ENCODE results near the gene TOP2B.

Gene TOP2B

GRCh38 chr3:25620493-25620892, 44.2 kb downstream of the TOP2B start:
- DNase-seq (ENCODE audit: low read depth, low spot score) = no peak

- no peak for DNase-seq (ENCODE audit: low read depth, low spot score)
These were observed 45.3 kb downstream of the TOP2B start for GRCh38 chr3:25619382-25619781.

GRCh38 chr3:25618028-25618427, 46.7 kb downstream of the TOP2B start:
- DNase-seq (ENCODE audit: low read depth, low spot score) = no peak

- no peak for DNase-seq (ENCODE audit: low read depth, low spot score)
These were observed 53.5 kb downstream of the TOP2B start for GRCh38 chr3:25611193-25611592.

- no peak for DNase-seq (ENCODE audit: low read depth, low spot score)
These were observed 53.9 kb downstream of the TOP2B start for GRCh38 chr3:25610779-25611178.

GRCh38 chr3:25610167-25610566, 54.5 kb downstream of the TOP2B start:
- no peak for DNase-seq (ENCODE audit: low read depth, low spot score)

GRCh38 chr3:25604107-25604805, 60.5 kb downstream of the TOP2B start:
- DNase-seq (ENCODE audit: low read depth, low spot score) = no peak

GRCh38 chr3:25603703-25604102, 61.0 kb downstream of the TOP2B start:
- DNase-seq (ENCODE audit: low read depth, low spot score) = no peak

GRCh38 chr3:25597535-25598101, 67.1 kb downstream of the TOP2B start:
- DNase-seq (ENCODE audit: low read depth, low spot score) = no peak

GRCh38 chr3:25594007-25594502, 70.7 kb downstream of the TOP2B start:
- peak; percentile 67 for DNase-seq (ENCODE audit: low read depth, low spot score)

GRCh38 chr3:25593001-25593400, 71.7 kb downstream of the TOP2B start:
- no peak for DNase-seq (ENCODE audit: low read depth, low spot score)

- DNase-seq (ENCODE audit: low read depth, low spot score) = peak; percentile 58
These were observed 72.2 kb downstream of the TOP2B start for GRCh38 chr3:25592510-25592968.

- DNase-seq (ENCODE audit: low read depth, low spot score) = no peak
These were observed 74.9 kb downstream of the TOP2B start for GRCh38 chr3:25589783-25590258.

GRCh38 chr3:25589104-25589782, 75.5 kb downstream of the TOP2B start:
- no peak for DNase-seq (ENCODE audit: low read depth, low spot score)

- no peak for DNase-seq (ENCODE audit: low read depth, low spot score)
These were observed 76.1 kb downstream of the TOP2B start for GRCh38 chr3:25588441-25589103.

GRCh38 chr3:25587975-25588374, 76.7 kb downstream of the TOP2B start:
- no peak for DNase-seq (ENCODE audit: low read depth, low spot score)

GRCh38 chr3:25587526-25587925, 77.2 kb downstream of the TOP2B start:
- peak; percentile 90 for DNase-seq (ENCODE audit: low read depth, low spot score)

GRCh38 chr3:25587094-25587493, 77.6 kb downstream of the TOP2B start:
- DNase-seq (ENCODE audit: low read depth, low spot score) = no peak

GRCh38 chr3:25586553-25586952, 78.2 kb downstream of the TOP2B start:
- DNase-seq (ENCODE audit: low read depth, low spot score) = no peak

GRCh38 chr3:25586167-25586505, 78.6 kb downstream of the TOP2B start:
- no peak for DNase-seq (ENCODE audit: low read depth, low spot score)

GRCh38 chr3:25585361-25586166, 79.1 kb downstream of the TOP2B start:
- no peak for DNase-seq (ENCODE audit: low read depth, low spot score)
